Natural killer cell (primary cell): Measurements from ENCODE around the gene SELENOV. TPM values are rescaled to one million over a fixed set of nuclear protein-coding genes. Genes with fewer than 3 reads are reported as not detected.

Experiments used
- ATAC-seq, 3 donors: fragments of 150-1000 bp in 2 of 3; fragments of 200-7000 bp in 1 of 3; cut with Tn5 transposase; 1 replicate in 1 of 3; 2 replicates in 2 of 3; pipeline ENCODE4 v1.10.0; 2021; ENCODE audit warnings: mild to moderate bottlenecking in 2 of 3, moderate library complexity in 2 of 3
- DNase-seq, 2 donors: peaks; one replicate each; pipeline versions ENCODE4 v3.0.0 to v3.0.0-alpha.2; 2013 to 2021; ENCODE audit warnings: mixed read lengths in 1 of 2
- H3K27ac ChIP-seq: one replicate; pipeline ENCODE4 v1.5.1; 2013; ENCODE audit warnings: mild to moderate bottlenecking, low read length
- H3K27me3 ChIP-seq: one replicate; pipeline ENCODE4 v1.6.1; 2013; ENCODE audit warnings: low read length; ENCODE audit not compliant: control insufficient read depth, insufficient read depth
- H3K36me3 ChIP-seq: one replicate; pipeline ENCODE4 v1.6.1; 2013; ENCODE audit warnings: low read length; ENCODE audit not compliant: control insufficient read depth, insufficient read depth
- H3K4me1 ChIP-seq: one replicate; pipeline ENCODE4 v1.6.1; 2013; ENCODE audit warnings: low read length; ENCODE audit not compliant: control insufficient read depth, insufficient read depth
- H3K4me3 ChIP-seq: one replicate; pipeline ENCODE4 v1.5.1; 2013; ENCODE audit warnings: low read length
- H3K9me3 ChIP-seq: one replicate; pipeline ENCODE4 v1.6.1; 2013; ENCODE audit warnings: low read length; ENCODE audit not compliant: control insufficient read depth, insufficient read depth
- H3K27ac Mint-ChIP-seq, 2 donors: one replicate each; pipeline ENCODE4 v1.8.0; 2022; ENCODE audit warnings: mild to moderate bottlenecking in 2 of 2, mixed read lengths in 2 of 2, moderate library complexity in 1 of 2
- H3K27me3 Mint-ChIP-seq, 2 donors: one replicate each; pipeline ENCODE4 v1.8.0; 2022; ENCODE audit warnings: low read depth in 2 of 2, mixed read lengths in 2 of 2
- H3K36me3 Mint-ChIP-seq: one replicate; pipeline ENCODE4 v1.8.0; 2022; ENCODE audit warnings: mixed read lengths
- H3K4me1 Mint-ChIP-seq, 2 donors: one replicate each; pipeline ENCODE4 v1.8.0; 2022; ENCODE audit warnings: mixed read lengths in 2 of 2
- H3K4me3 Mint-ChIP-seq: one replicate; pipeline ENCODE4 v1.8.0; 2022; ENCODE audit warnings: mild to moderate bottlenecking, moderate library complexity, mixed read lengths
- H3K9me3 Mint-ChIP-seq, 2 donors: one replicate each; pipeline ENCODE4 v1.8.0; 2022; ENCODE audit warnings: mixed read lengths in 2 of 2
- CTCF ChIP-seq: fragments of 200-600 bp; IDR thresholded peaks from one replicate; pipeline ENCODE4 v1.8.0; 2022; ENCODE audit warnings: antibody characterized with exemption
- WGBS: methylation state at CpG from one replicate; pipeline ENCODE4 v1.1.7; 2013; ENCODE audit warnings: missing lambda C conversion rate; ENCODE audit not compliant: insufficient coverage; 5-methylcytosine and 5-hydroxymethylcytosine counted together
- intact Hi-C: fragments of 100-400 bp; cut with micrococcal nuclease; formaldehyde crosslinking; loops from one replicate; pipeline ENCODE4 v1.14.2; 2022
- total RNA-seq, 4 donors: library from RNA; stranded (reverse); fragments of 120-200 nt in 1 of 4; gene quantifications; one replicate each; pipeline versions ENCODE4 v1.2.3 to v1.2.4, GENCODE V29; 2013 to 2022

The SELENOV gene
- total RNA-seq, 3 donors from 2014 or later (not counting 1 experiment from before 2014, with no cell fraction given), result not detected

- Histone ChIP-seq H3K27ac (peak within 1 kb of the TSS; percentile 77), H3K36me3 (peaks cover 4% of the 10 kb centered on the region), H3K4me3 (peak within 1 kb of the TSS; percentile 99), H3K27me3 (no peaks in the 10 kb centered on the region), H3K9me3 (no peaks in the 10 kb centered on the region), H3K4me1 (peaks cover 19% of the 10 kb centered on the region)
- WGBS, result 1% methylated on average over 60 of the region's 62 CpGs
- H3K27ac Mint-ChIP-seq, result peak within 1 kb of the TSS; percentile 92 to 94
- no peaks in the 10 kb centered on the region for H3K27me3 Mint-ChIP-seq
- intact Hi-C loops, result loop anchor here (1.0 to 5.0 kb wide), 2 partner anchors 35 to 83 kb away; partner anchors contain the start of gene SUPT5H
- ATAC-seq, result peak; percentile 98 to 99 (median 99)
- H3K9me3 Mint-ChIP-seq, result no peaks in the 10 kb centered on the region
- TF ChIP-seq CTCF, result no peak
- H3K36me3 Mint-ChIP-seq, result no peaks in the 10 kb centered on the region
- DNase-seq, result peak; percentile 96 to 97
- peak within 1 kb of the TSS; percentile 93 for H3K4me3 Mint-ChIP-seq
- H3K4me1 Mint-ChIP-seq, result peaks cover 20 to 22% of the 10 kb centered on the region in 2 donors
Measured at GRCh38 chr19:39480337-39481228, 34.4 kb upstream of the SELENOV start, which contains the start of gene TIMM50. TSS of gene TIMM50 (plus strand) at chr19:39480838. CDS start at chr19:39480854, 16 bp downstream.

GRCh38 chr19:39481229-39481545 is 33.8 kb upstream of the SELENOV start:
- Histone ChIP-seq H3K4me1 (peaks cover 19% of the 10 kb centered on the region), H3K9me3 (no peaks in the 10 kb centered on the region), H3K27me3 (no peaks in the 10 kb centered on the region), H3K4me3 (peak overlapping the region; percentile 99), H3K36me3 (peaks cover 9% of the 10 kb centered on the region), H3K27ac (peak overlapping the region; percentile 77)
- intact Hi-C loops, result loop anchor here (5.0 kb wide), 1 partner anchor 84 kb away; no protein-coding TSS in a partner anchor
- DNase-seq (no peak), ATAC-seq (peak in 1 of 3 donors; percentile 3)
- under 1% methylated on average over 12 of the region's 12 CpGs for WGBS
- Mint-ChIP-seq H3K36me3 (no peaks in the 10 kb centered on the region), H3K27me3 (no peaks in the 10 kb centered on the region), H3K27ac (peak overlapping the region; percentile 92 to 94), H3K9me3 (no peaks in the 10 kb centered on the region), H3K4me3 (peak overlapping the region; percentile 93), H3K4me1 (peaks cover 20 to 22% of the 10 kb centered on the region in 2 donors)
- TF ChIP-seq CTCF, result no peak

GRCh38 chr19:39481676-39482075 is 33.3 kb upstream of the SELENOV start:
- WGBS, result 93% methylated on average over 11 of the region's 11 CpGs
- H3K9me3 ChIP-seq, result no peaks in the 10 kb centered on the region
- H3K27me3 ChIP-seq, result no peaks in the 10 kb centered on the region
- peak overlapping the region; percentile 99 for H3K4me3 ChIP-seq
- H3K4me1 ChIP-seq, result peaks cover 19% of the 10 kb centered on the region
- H3K36me3 ChIP-seq, result peaks cover 11% of the 10 kb centered on the region
- intact Hi-C loops, result loop anchor here (5.0 kb wide), 1 partner anchor 84 kb away; no protein-coding TSS in a partner anchor
- peaks cover 20 to 25% of the 10 kb centered on the region in 2 donors for H3K4me1 Mint-ChIP-seq
- H3K27ac Mint-ChIP-seq, result peak overlapping the region; percentile 81 to 94
- H3K9me3 Mint-ChIP-seq, result no peaks in the 10 kb centered on the region
- no peaks in the 10 kb centered on the region for H3K27me3 Mint-ChIP-seq
- no peak for TF ChIP-seq CTCF
- DNase-seq (no peak), ATAC-seq (no peak)
- H3K36me3 Mint-ChIP-seq, result no peaks in the 10 kb centered on the region
- peak overlapping the region; percentile 93 for H3K4me3 Mint-ChIP-seq
- H3K27ac ChIP-seq, result no peak overlapping the region
